Keratinocyte (primary cell): ENCODE results near the gene C11orf91. TPM values are rescaled to one million over a fixed set of nuclear protein-coding genes. Genes with fewer than 3 reads are reported as not detected.
A peak's percentile ranks its signal among the peaks of the same experiment; 100 is the strongest.

Source experiments
- DNase-seq: peaks from one replicate; pipeline ENCODE4 v3.0.0-alpha.2; 2011; ENCODE audit warnings: low read depth, missing footprints, low spot score
- FAIRE-seq: peaks from 2 replicates; lab custom pipeline; 2011; peaks lifted over from hg19 to GRCh38; lab: Jason Lieb, UNC
- H2AFZ ChIP-seq: 2 replicates; pipeline ENCODE4 v1.6.0; 2012; ENCODE audit warnings: low read length, control low read depth, inconsistent platforms; ENCODE audit not compliant: control insufficient read depth
- H3K27ac ChIP-seq: 2 replicates; pipeline ENCODE4 v1.5.1; 2011; ENCODE audit warnings: low read length; ENCODE audit not compliant: control insufficient read depth, insufficient read depth
- H3K27me3 ChIP-seq: 3 replicates; pipeline ENCODE4 v1.6.0; 2011; ENCODE audit warnings: low read length; ENCODE audit not compliant: control insufficient read depth, insufficient read depth; ENCODE audit errors: extremely low read depth
- H3K36me3 ChIP-seq, 2 experiments: 2 replicates in 1 of 2; 3 replicates in 1 of 2; pipeline ENCODE4 v1.5.1; 2011; ENCODE audit warnings: low read length in 2 of 2, mild to moderate bottlenecking in 1 of 2; ENCODE audit not compliant: control insufficient read depth in 2 of 2, insufficient read depth in 2 of 2; ENCODE audit errors: extremely low read depth in 1 of 2
- H3K4me1 ChIP-seq: 3 replicates; pipeline ENCODE4 v1.5.1; 2011; ENCODE audit warnings: low read length; ENCODE audit not compliant: control insufficient read depth, insufficient read depth; ENCODE audit errors: extremely low read depth
- H3K4me2 ChIP-seq: 3 replicates; pipeline ENCODE4 v1.6.0; 2011; ENCODE audit warnings: low read depth, low read length; ENCODE audit not compliant: control insufficient read depth, insufficient read depth; ENCODE audit errors: extremely low read depth
- H3K4me3 ChIP-seq, 3 experiments: fragments of 200-600 bp in 1 of 3; sonication (generic) in 1 of 3; 2 replicates in 2 of 3; 3 replicates in 1 of 3; pipeline ENCODE4 v1.5.1; 2011 to 2016; ENCODE audit warnings: low read length in 3 of 3, mild to moderate bottlenecking in 3 of 3, control low read depth in 2 of 3, inconsistent platforms in 1 of 3, low read depth in 1 of 3, mixed read lengths in 1 of 3, mixed run types in 1 of 3, moderate library complexity in 1 of 3; ENCODE audit not compliant: control insufficient read depth in 2 of 3, insufficient read depth in 2 of 3; ENCODE audit errors: extremely low read depth in 1 of 3
- H3K79me2 ChIP-seq: 2 replicates; pipeline ENCODE4 v1.6.0; 2012; ENCODE audit warnings: low read length; ENCODE audit not compliant: control insufficient read depth, insufficient read depth
- H3K9ac ChIP-seq: 3 replicates; pipeline ENCODE4 v1.6.0; 2011; ENCODE audit warnings: low read length; ENCODE audit not compliant: control insufficient read depth, insufficient read depth; ENCODE audit errors: extremely low read depth
- H3K9me1 ChIP-seq: 3 replicates; pipeline ENCODE4 v1.6.0; 2011; ENCODE audit warnings: low read length; ENCODE audit not compliant: control insufficient read depth, insufficient read depth; ENCODE audit errors: extremely low read depth
- H3K9me3 ChIP-seq: 2 replicates; pipeline ENCODE4 v1.5.1; 2012; ENCODE audit warnings: low read depth, low read length; ENCODE audit not compliant: control insufficient read depth
- H4K20me1 ChIP-seq: 3 replicates; pipeline ENCODE4 v1.6.0; 2011; ENCODE audit warnings: low read length; ENCODE audit not compliant: control insufficient read depth, insufficient read depth; ENCODE audit errors: extremely low read depth
- EZH2 ChIP-seq: IDR thresholded peaks from one replicate; pipeline ENCODE4 v1.6.1; 2012; ENCODE audit warnings: inconsistent platforms, mild to moderate bottlenecking, low read length, moderate library complexity
- dilution Hi-C: fragments of 300-500 bp; cut with MboI; formaldehyde crosslinking; loops from one replicate; pipeline ENCODE4 v1.7.0; 2020; ENCODE audit warnings: low sequenced_read_pairs; ENCODE audit not compliant: extremely low pct_ligation_motif_present
- polyA plus RNA-seq, 5 experiments: library from polyadenylated mRNA; depleted of rRNA in 3 of 5; stranded (reverse) in 3 of 5; stranded (forward) in 1 of 5; unstranded in 1 of 5; fragments of >200 nt; gene quantifications; 1 replicate in 1 of 5; 2 replicates in 3 of 5; 3 replicates in 1 of 5; pipeline versions ENCODE4 v1.2.1 to v1.2.3, GENCODE V29; 2011 to 2012; ENCODE audit warnings: missing spikeins in 2 of 5, low read depth in 1 of 5, low replicate concordance in 1 of 5
- TF ChIP-seq, protein P1 (sequence below), 3 experiments: IDR thresholded peaks in 1 of 3; conservative IDR thresholded peaks in 1 of 3; optimal IDR thresholded peaks in 1 of 3; 2 replicates in 2 of 3; 3 replicates in 1 of 3; pipeline versions ENCODE3 to v1.5.1; 2011; ENCODE audit warnings: low read length in 3 of 3, mild to moderate bottlenecking in 3 of 3, moderate library complexity in 2 of 3, control low read depth in 1 of 3, inconsistent platforms in 1 of 3; ENCODE audit not compliant: insufficient read depth in 2 of 3; ENCODE audit errors: extremely low read depth in 1 of 3

Gene C11orf91
- polyA plus RNA-seq, 1 donor (not counting 4 experiments of a cell fraction or from before 2014, with no cell fraction given), result 0.10 TPM

DNA sequence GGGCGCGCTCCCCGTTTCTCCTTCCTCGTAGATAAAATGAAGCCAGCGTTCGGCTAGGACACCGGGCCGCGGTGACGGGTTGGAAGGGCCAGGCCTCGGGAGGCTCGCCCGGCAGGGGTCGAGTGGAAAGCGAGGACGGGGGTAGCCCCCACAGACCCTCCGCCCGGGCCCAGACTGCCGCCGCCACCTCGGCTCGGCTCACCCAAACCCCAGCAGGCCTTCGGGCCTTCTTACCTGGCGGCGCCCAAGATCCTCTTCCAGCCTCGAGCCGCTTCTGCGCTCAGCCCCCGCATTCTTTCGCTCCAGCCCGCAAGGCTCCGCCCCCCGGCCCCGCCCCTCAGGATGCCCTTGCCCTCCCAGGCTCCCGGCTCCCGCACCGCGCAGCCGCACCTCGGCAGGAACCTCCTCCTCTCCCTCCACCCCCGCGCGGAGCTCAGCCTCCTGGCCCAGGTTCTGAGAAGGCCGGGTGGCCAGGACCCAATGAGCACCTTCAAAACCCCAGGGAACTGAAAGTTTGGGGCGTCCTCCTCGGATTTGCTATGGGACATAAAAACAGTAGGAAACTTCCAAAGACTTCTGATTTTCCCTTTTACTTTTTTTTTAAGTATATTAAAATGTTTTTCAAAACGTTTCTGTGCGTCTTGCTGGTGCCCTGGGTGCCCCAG is 35.7 kb upstream of the C11orf91 start, which contains the start of gene CD59:
Gene CD59, minus strand, starts transcription at position 276 of the 665 bp plus-strand sequence. CDS start 13,978 bp downstream, outside the sequence.
- peak within 1 kb of the TSS; percentile 70 for H2AFZ ChIP-seq
- FAIRE-seq, result no peak
- dilution Hi-C loops, result no loop called here

DNA sequence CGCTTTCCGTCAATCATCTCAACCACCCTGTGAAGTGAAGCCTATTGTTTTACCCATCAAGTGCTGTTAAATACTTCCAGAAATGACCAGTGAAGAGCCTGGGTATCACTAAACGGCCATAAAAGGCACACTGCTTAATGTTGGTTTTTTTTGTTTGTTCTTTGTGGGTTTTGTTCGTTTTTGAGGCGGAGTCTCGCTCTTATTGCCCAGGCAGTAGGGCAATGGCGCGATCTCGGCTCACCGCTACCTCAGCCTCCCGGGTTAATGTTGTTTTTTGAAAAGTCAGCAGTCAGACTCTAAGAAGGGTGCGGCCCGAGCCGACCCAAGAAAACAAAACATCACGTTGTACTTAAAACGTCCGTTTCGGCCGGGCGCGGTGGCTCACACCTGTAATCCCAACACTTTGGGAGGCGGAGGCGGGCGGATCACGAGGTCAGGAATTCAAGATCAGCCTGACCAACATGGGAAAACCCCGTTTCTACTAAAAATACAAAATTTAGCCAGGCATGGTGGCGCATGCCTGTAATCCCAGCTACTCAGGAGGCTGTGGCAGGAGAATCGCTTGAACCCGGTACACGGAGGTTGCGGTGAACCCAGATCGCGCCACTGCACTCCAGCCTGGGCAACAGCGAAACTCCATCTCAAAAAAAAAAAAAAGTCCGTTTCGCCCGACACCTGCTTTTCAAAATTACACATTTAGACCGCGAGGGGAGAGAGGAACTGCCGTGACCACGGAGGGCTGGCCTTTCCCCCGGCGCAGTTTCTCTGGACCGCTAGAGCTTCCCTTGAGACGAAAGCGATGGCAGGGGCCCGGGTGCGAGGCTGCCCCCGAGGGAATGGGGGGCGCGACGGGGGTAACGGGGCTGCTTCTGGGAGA is 34.9 kb upstream of the C11orf91 start:
- FAIRE-seq, result no peak
- H3K79me2 ChIP-seq, result peaks cover 57% of the 10 kb centered on the region
- no peak overlapping the region for H2AFZ ChIP-seq

More for the DNA sequence above, 35.7 kb upstream of the C11orf91 start, which contains the start of gene CD59:
- Histone ChIP-seq H3K9me3 (no peaks in the 10 kb centered on the region), H3K27me3 (no peaks in the 10 kb centered on the region), H3K9ac (peak within 1 kb of the TSS; percentile 96), H3K36me3 (peaks cover 10 to 26% of the 10 kb centered on the region in 2 experiments), H3K4me3 (peak within 1 kb of the TSS; percentile 91 to 100 (median 97)), H3K27ac (peak within 1 kb of the TSS; percentile 92), H3K4me1 (peaks cover 42% of the 10 kb centered on the region), H3K4me2 (peak within 1 kb of the TSS; percentile 98), H3K9me1 (peaks cover 3% of the 10 kb centered on the region), H3K79me2 (peaks cover 49% of the 10 kb centered on the region), H4K20me1 (peaks cover 27% of the 10 kb centered on the region)
- no peak for TF ChIP-seq EZH2
- TF ChIP-seq, protein P1, sequence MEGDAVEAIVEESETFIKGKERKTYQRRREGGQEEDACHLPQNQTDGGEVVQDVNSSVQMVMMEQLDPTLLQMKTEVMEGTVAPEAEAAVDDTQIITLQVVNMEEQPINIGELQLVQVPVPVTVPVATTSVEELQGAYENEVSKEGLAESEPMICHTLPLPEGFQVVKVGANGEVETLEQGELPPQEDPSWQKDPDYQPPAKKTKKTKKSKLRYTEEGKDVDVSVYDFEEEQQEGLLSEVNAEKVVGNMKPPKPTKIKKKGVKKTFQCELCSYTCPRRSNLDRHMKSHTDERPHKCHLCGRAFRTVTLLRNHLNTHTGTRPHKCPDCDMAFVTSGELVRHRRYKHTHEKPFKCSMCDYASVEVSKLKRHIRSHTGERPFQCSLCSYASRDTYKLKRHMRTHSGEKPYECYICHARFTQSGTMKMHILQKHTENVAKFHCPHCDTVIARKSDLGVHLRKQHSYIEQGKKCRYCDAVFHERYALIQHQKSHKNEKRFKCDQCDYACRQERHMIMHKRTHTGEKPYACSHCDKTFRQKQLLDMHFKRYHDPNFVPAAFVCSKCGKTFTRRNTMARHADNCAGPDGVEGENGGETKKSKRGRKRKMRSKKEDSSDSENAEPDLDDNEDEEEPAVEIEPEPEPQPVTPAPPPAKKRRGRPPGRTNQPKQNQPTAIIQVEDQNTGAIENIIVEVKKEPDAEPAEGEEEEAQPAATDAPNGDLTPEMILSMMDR (optimal IDR thresholded peaks at IDR 0.05 in 1 of 3, IDR thresholded peaks at IDR 0.05 in 1 of 3, conservative IDR thresholded peaks at IDR 0.05 in 1 of 3; ENCODE audit: extremely low read depth in 1 of 3, insufficient read depth in 2 of 3, low read length in 3 of 3), result no peak
- DNase-seq, result no peak

More for the DNA sequence above, 34.9 kb upstream of the C11orf91 start:
- peak overlapping the region; percentile 98 for H3K4me2 ChIP-seq
- no peaks in the 10 kb centered on the region for H3K27me3 ChIP-seq
- TF ChIP-seq, protein P1 (optimal IDR thresholded peaks at IDR 0.05 in 1 of 3, IDR thresholded peaks at IDR 0.05 in 1 of 3, conservative IDR thresholded peaks at IDR 0.05 in 1 of 3; ENCODE audit: extremely low read depth in 1 of 3, insufficient read depth in 2 of 3, low read length in 3 of 3), result no peak
- TF ChIP-seq EZH2, result no peak
- no peaks in the 10 kb centered on the region for H3K9me3 ChIP-seq
- peak overlapping the region; percentile 92 for H3K27ac ChIP-seq
- peaks cover 49% of the 10 kb centered on the region for H3K4me1 ChIP-seq
- peaks cover 3% of the 10 kb centered on the region for H3K9me1 ChIP-seq
- H3K9ac ChIP-seq, result peak overlapping the region; percentile 96
- H3K4me3 ChIP-seq, result peak overlapping the region; percentile 91 to 100 (median 97)
- dilution Hi-C loops, result no loop called here
- peaks cover 29% of the 10 kb centered on the region for H4K20me1 ChIP-seq
- H3K36me3 ChIP-seq, result peaks cover 10 to 26% of the 10 kb centered on the region in 2 experiments
- no peak for DNase-seq
